ENCODE measurements around the gene SIGLEC8.
"Not testable (repeated sequence)": the region's sequence is repeated elsewhere in the genome, so short reads cannot be mapped to it uniquely, and the experiment has no call there.

Gene SIGLEC8

DNA sequence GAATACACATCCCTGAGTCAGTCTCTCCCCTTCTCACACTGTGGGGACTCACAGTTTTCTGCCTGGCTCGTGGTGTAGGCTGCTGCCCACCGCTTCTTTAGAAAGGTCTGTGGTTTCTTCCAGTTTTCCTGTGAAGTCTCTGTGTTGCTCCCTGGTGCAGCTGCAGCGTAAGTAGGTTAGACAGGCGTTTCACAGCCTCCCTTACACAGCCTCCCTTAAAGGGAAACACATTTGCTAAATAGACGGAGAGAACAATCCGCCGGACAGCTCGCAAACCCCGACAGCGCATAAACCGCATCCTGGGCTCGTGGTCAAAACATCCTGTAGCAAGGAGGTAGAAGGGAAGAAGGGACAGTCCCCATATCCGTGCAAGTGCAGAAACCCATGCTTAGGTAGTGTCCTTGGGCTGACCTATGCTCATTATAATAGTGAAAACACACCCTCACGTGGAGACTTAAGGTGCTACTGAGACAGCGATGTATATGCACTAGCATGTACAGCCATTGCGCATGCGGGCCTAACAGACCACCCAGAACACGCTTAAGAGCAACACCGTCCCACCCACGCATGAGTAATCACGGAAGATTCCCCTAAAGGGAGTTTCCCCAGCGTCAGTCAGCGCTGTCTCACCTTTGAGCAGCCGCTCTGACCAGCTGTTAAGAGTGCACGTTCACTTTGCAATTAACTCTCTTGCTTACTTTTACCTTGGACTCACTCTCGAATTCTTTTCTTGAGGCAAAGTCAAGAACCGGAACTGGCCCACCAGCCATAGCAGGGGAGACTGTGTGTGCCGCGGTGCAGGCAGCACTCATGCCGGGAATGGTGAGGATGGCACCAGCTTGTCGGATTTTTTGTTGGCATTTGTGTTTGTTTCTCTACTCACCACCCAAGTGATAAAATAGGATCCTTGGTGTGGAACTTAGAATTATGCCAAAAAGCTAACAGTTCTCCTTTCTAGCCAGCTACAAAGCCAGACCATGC is 16.6 kb downstream of the SIGLEC8 start:
- peak; percentile 91 for ATAC-seq

- ATAC-seq: peak; percentile 42 to 48
These were observed 17.3 kb downstream of the SIGLEC8 start for GRCh38 chr19:51440846-51441409.

GRCh38 chr19:51440052-51440451 is 18.2 kb downstream of the SIGLEC8 start:
- no peak for ATAC-seq

DNA sequence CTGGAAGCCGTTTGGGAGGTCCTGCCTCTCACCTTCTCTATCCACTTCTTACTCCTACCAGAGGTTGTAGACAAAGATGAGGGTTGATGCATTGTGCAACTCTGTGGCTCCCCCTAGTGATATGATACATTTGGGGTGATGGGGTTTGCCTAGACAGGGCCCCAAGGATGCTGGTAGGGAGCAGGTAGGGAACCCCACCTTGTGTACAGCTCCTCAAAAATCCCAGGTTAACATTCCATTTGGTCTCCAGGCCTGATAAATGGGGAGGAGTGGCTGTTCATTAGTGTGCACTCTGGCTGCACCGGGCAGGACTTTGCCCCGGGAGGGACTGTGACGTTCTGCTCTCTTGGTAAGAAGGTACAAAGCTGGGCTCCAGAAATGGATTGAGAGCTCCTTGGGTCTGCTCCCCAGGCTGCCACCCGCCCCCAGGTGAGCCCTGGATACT is 19.2 kb downstream of the SIGLEC8 start:
- no peak for ATAC-seq

- ATAC-seq: no peak
These were observed 23.8 kb downstream of the SIGLEC8 start for GRCh38 chr19:51434456-51434855.

- ATAC-seq: peak in 1 of 2 donors; percentile 27
These were observed 25.2 kb downstream of the SIGLEC8 start for GRCh38 chr19:51433043-51433442.

DNA sequence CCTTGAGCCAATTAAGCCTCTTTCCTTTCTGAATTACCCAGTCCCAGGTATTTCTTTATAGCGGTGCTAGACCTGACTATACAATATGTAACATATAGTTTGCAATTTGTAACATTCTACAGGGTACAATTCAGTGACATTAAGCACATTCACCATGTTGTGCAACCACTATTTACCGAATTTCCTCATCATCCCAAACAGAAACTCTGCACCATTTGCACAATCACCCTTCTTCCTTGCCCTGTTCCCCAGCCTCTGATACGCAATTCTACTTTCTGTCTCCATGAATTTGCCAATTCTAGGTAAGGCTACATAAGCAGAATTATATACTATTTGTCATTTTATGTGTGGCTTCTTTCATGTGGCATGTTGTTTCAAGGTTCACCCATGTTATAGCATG is 27.1 kb downstream of the SIGLEC8 start:
- ATAC-seq: no peak

- ATAC-seq: no peak
These were observed 28.0 kb downstream of the SIGLEC8 start for GRCh38 chr19:51430221-51430620.

- no peak for ATAC-seq
These were observed 31.1 kb downstream of the SIGLEC8 start for GRCh38 chr19:51427201-51427600.

DNA sequence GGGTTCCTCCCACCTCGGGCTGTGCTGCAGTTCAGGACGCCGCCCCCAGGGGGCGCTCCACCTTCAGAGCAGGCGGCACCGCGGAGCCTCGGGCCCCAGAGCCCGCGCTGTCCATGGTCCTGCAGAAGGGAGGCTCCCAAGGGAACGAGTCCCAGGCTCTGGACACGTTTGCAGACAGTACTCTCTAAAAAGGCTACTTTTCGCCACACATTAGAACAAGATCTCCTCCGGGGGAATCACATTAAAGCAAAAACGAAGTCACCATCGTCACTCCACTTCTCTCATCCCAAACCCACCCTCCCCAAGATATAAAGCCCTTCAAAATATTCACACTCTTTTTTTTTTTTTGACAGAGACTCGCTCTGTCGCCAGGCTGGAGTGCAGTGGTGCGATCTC is 36.2 kb downstream of the SIGLEC8 start:
- ATAC-seq: peak; percentile 70 to 75

DNA sequence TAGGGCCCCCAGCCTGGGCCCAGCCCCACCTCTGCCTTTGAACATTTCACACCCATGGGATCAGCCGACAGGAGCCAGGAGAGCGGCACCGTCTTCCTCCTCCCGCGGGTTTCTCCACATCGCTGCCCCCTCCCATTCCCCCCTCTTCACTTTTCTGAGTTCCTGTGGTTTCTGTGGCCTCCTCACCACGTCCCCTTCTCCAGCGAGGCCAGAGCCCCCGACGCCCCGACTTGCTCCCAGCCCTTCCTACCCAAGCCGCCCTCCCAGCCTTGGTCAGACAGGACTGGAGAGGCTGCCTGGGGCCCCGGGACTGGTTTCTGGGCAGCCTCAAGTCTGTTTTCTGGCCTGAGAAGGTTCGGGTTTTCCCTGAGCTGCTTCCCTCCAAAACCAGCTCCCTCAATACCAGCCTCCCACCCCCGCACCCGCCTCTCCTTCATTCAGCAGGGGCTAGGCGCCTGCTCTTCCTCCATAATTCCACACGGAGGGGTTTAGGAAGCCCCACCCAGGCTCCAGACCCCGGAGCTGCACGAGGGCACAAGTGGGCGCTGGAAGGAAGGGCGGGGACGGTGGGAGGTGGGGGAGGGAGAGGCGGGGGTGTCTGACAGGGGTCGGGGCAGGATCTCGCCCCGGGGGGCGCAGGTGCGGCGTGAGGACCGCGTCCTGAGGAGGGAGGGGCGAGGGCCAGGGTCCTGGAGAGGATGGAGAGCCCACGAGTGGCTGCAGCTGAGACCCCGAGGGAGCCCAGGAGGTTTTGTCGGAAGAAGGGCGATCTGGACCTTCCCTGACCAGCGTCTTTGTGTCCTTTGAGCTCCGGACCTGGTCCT is 36.8 kb downstream of the SIGLEC8 start:
- ATAC-seq: no peak

GRCh38 chr19:51420511-51420910 is 37.7 kb downstream of the SIGLEC8 start:
- not testable (repeated sequence) for ATAC-seq

GRCh38 chr19:51418707-51419106 is 39.5 kb downstream of the SIGLEC8 start:
- ATAC-seq: no peak

DNA sequence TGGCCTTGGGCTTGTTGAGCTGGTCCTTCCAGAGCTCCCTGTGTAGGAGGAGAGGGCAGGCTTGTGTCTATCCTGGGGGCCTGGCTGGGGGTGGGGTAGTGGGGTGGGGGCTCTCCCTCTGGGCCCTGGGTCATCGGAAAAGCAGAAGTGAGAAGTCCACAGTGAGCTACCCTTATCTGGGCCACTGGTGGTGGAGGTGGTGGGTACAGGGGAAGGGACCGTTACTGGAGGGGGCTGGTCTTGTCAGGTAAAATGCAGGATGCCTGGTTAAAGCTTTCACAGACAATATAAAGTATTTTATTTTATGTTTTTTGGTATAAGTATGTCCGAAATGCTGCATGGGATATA is 40.5 kb downstream of the SIGLEC8 start:
- peak in 1 of 2 donors; percentile 13 for ATAC-seq

DNA sequence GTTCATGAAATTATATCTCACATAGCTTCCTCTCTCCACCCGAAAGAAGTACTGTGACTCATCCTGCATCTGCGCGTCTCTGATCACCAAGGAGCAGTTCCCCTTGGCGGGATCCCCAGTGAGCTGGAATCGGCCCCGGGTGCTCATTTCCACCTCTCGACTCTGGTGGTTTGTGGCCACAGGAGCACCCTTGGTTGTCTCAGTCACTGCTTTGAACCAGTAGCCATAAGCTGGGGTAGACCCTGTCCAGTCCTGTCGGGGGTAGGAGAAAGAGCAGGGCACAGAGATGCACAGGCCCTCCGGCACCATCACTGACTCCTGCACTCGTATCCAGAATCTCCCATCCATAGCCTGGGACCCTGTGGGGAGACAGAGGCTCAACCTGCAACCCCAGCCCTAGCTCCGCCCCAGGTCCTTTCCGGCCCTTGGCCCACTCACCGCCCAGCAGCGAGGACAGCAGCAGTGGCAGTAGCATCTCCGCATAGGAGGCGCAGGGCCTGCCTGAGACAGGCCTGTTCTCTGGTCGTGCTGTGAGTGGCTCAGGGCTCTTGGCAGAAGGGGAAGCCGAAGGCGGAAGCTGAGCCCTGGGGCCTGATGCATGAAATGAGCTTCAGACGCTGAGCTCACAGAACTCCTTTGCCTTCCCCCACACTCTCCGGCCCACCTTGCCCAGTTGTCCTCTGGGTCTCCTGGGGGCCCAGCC is 41.0 kb downstream of the SIGLEC8 start, which contains the start of gene SIGLEC10:
SIGLEC10 (minus strand) TSS at position 536 of the 703 bp plus-strand sequence; CDS start at position 475, 61 bp downstream.
- peak; percentile 58 to 62 for ATAC-seq

GRCh38 chr19:51416422-51416821 is 41.8 kb downstream of the SIGLEC8 start:
- not testable (repeated sequence) for ATAC-seq

DNA sequence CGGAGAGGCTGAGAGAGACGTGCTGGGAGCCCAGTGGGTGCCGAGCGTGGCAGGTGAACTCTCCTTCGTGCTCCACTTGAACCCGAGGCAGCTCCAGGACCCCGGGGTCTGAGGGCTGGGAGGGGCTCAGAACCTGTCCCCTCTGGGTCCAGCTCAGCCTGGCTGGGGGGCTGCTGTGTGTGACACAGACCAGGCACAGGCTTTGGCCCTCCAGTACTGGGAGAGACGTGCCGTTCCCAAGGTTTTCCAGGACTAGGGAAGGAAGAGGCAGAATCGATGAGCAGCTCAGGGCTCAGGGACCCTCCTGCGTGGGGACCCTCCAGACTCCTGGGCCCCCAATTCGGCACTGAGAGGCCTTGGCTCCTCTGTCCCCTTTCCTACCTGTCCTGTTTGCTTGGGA is 43.1 kb downstream of the SIGLEC8 start:
- no peak for ATAC-seq

- ATAC-seq: no peak
These were observed 47.1 kb downstream of the SIGLEC8 start for GRCh38 chr19:51410950-51411748.

DNA sequence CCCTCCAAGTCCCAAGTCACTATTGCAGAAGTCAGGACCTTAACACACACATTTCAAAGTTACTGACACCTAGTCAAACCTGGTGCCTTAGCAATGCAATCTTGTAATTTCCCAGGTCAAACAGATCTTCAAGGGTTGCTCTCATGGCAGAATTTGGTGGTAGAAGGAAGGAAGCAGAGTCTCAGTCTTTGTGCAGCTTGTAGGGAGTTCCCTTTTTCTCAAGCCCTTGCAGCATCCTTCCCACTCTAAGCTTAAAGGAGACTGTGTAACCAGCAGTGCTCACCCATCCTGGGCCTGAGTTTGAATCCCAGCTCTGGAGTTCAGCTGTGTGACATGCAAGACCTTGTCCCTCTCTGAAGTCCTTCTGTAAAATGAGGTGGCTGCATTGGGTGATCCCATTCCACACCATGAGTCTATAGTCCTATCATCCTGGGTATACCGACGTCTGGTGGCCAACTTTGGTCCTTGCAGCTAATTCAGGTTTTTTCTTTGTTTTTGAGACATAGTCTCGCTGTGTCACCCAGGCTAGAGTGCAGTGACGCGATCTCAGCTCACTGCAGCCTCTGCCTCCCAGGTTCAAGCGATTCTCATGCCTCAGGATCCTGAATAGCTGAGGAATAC is 50.6 kb downstream of the SIGLEC8 start:
- peak; percentile 56 to 63 for ATAC-seq

DNA sequence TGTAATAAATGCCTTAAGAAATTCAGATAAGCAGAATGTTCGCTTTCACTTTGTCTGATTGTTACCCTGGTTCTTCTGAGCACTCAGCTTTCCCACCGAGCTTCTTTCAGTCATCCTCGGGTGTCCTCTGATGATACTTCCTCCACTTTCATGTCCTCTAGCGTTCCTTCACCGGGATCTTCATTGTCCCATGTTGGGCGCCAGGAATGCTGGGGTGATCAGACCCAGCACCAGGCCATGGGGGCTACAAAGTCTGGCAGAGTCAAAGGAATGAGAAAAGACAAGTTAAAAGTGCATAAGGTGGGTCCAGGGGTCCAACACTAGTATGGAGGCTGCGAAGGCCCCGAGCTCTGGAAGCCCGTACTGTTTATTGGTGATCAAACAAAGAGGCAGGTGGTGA is 56.1 kb downstream of the SIGLEC8 start:
- ATAC-seq: no peak

Measured in activated CD4-positive, CD25-positive, alpha-beta regulatory T cell treated with anti-CD3 and anti-CD28 coated beads, Interleukin-2, amount 50 U/mL, for 24 hours (primary cell).